Suprapubic skin (tissue), 4 donors: ENCODE measurements around the gene LIPC. TPM values are rescaled to one million over a fixed set of nuclear protein-coding genes. Genes with fewer than 3 reads are reported as not detected.

Experiments
- DNase-seq, 2 donors: peaks; one replicate each; pipeline ENCODE4 v3.0.0-alpha.2; 2019; ENCODE audit warnings: low spot score in 2 of 2
- H3K27ac ChIP-seq: fragments of 200-600 bp; sonication (generic); one replicate; pipeline ENCODE4 v1.5.1; 2019
- H3K27me3 ChIP-seq: fragments of 200-600 bp; sonication (generic); one replicate; pipeline ENCODE4 v1.5.1; 2019
- H3K36me3 ChIP-seq: fragments of 200-600 bp; sonication (generic); one replicate; pipeline ENCODE4 v1.5.1; 2019
- H3K4me1 ChIP-seq: fragments of 200-600 bp; sonication (generic); one replicate; pipeline ENCODE4 v1.5.1; 2019
- H3K4me3 ChIP-seq: fragments of 200-600 bp; sonication (generic); one replicate; pipeline ENCODE4 v1.5.1; 2019; ENCODE audit warnings: mild to moderate bottlenecking
- H3K9me3 ChIP-seq: fragments of 200-600 bp; sonication (generic); one replicate; pipeline ENCODE4 v1.5.1; 2019
- CTCF ChIP-seq, 2 donors: fragments of 200-600 bp in 1 of 2; fragments of 450-650 bp in 1 of 2; sonication (generic) in 1 of 2; IDR thresholded peaks; one replicate each; pipeline ENCODE4 v1.5.1; 2016 to 2019; ENCODE audit warnings: antibody characterized with exemption in 2 of 2, mild to moderate bottlenecking in 1 of 2, moderate library complexity in 1 of 2
- EP300 ChIP-seq: sonication (generic); formaldehyde crosslinking; IDR thresholded peaks from one replicate; pipeline ENCODE4 v1.6.1; 2017; ENCODE audit warnings: antibody characterized with exemption
- POLR2A ChIP-seq, 2 donors: fragments of 450-650 bp; IDR thresholded peaks; one replicate each; pipeline ENCODE4 v1.6.1; 2017; ENCODE audit warnings: antibody characterized with exemption in 2 of 2, mild to moderate bottlenecking in 2 of 2, moderate library complexity in 2 of 2
- POLR2AphosphoS5 ChIP-seq, 3 donors: sonication (generic); formaldehyde crosslinking; IDR thresholded peaks; one replicate each; pipeline ENCODE4 v1.6.1; 2017; ENCODE audit warnings: antibody characterized with exemption in 3 of 3
- WGBS: methylation state at CpG from one replicate; pipeline ENCODE4 v1.1.5; 2018; 5-methylcytosine and 5-hydroxymethylcytosine counted together
- total RNA-seq, 4 donors: library from RNA; depleted of rRNA; stranded (reverse); fragments of >200 nt; gene quantifications; one replicate each; pipeline ENCODE4 v1.1.0, GENCODE V29; 2016

The LIPC gene
- total RNA-seq, 4 donors from 2014 or later, result 0.26 to 0.96 TPM; not detected in 2

GRCh38 chr15:58538901-58539300 is 107.1 kb downstream of the LIPC start:
- H3K9me3 ChIP-seq, result no peaks in the 10 kb centered on the region
- 99% methylated on average over 3 of the region's 3 CpGs for WGBS
- no peaks in the 10 kb centered on the region for H3K4me1 ChIP-seq
- no peaks in the 10 kb centered on the region for H3K36me3 ChIP-seq
- no peaks in the 10 kb centered on the region for H3K27me3 ChIP-seq
- TF ChIP-seq POLR2A (IDR thresholded peaks at IDR 0.05) (no peak), POLR2AphosphoS5 (IDR thresholded peaks at IDR 0.05) (no peak), EP300 (no peak), CTCF (IDR thresholded peaks at IDR 0.05) (no peak)
- no peak overlapping the region for H3K27ac ChIP-seq
- DNase-seq, result no peak
- H3K4me3 ChIP-seq, result no peak overlapping the region

- Histone ChIP-seq H3K27ac (no peak overlapping the region), H3K27me3 (no peaks in the 10 kb centered on the region), H3K36me3 (no peaks in the 10 kb centered on the region), H3K9me3 (no peaks in the 10 kb centered on the region), H3K4me3 (no peak overlapping the region), H3K4me1 (no peaks in the 10 kb centered on the region)
- TF ChIP-seq CTCF (IDR thresholded peaks at IDR 0.05) (no peak), POLR2A (IDR thresholded peaks at IDR 0.05) (no peak), POLR2AphosphoS5 (IDR thresholded peaks at IDR 0.05) (no peak), EP300 (no peak)
- no peak for DNase-seq
- WGBS, result 41% methylated on average over 1 of the region's 1 CpG
Measured at GRCh38 chr15:58539548-58539947, 107.8 kb downstream of the LIPC start.

GRCh38 chr15:58541410-58542087 is 109.8 kb downstream of the LIPC start:
- no peaks in the 10 kb centered on the region for H3K36me3 ChIP-seq
- H3K4me1 ChIP-seq, result no peaks in the 10 kb centered on the region
- no peak for DNase-seq
- H3K4me3 ChIP-seq, result no peak overlapping the region
- WGBS, result 89% methylated on average over 22 of the region's 22 CpGs
- no peaks in the 10 kb centered on the region for H3K27me3 ChIP-seq
- no peak for TF ChIP-seq CTCF (IDR thresholded peaks at IDR 0.05)
- no peak for TF ChIP-seq POLR2A (IDR thresholded peaks at IDR 0.05)
- TF ChIP-seq POLR2AphosphoS5 (IDR thresholded peaks at IDR 0.05), result no peak
- H3K9me3 ChIP-seq, result no peaks in the 10 kb centered on the region
- no peak overlapping the region for H3K27ac ChIP-seq

- no peak overlapping the region for H3K4me3 ChIP-seq
- WGBS, result 90% methylated on average over 17 of the region's 17 CpGs
- no peak for DNase-seq
- no peaks in the 10 kb centered on the region for H3K4me1 ChIP-seq
- TF ChIP-seq POLR2AphosphoS5 (IDR thresholded peaks at IDR 0.05) (no peak), POLR2A (IDR thresholded peaks at IDR 0.05) (no peak), CTCF (IDR thresholded peaks at IDR 0.05) (no peak), EP300 (no peak)
- no peaks in the 10 kb centered on the region for H3K27me3 ChIP-seq
- H3K27ac ChIP-seq, result no peak overlapping the region
- H3K36me3 ChIP-seq, result no peaks in the 10 kb centered on the region
- H3K9me3 ChIP-seq, result no peaks in the 10 kb centered on the region
Measured at GRCh38 chr15:58543664-58544335, 112.0 kb downstream of the LIPC start.

DNA sequence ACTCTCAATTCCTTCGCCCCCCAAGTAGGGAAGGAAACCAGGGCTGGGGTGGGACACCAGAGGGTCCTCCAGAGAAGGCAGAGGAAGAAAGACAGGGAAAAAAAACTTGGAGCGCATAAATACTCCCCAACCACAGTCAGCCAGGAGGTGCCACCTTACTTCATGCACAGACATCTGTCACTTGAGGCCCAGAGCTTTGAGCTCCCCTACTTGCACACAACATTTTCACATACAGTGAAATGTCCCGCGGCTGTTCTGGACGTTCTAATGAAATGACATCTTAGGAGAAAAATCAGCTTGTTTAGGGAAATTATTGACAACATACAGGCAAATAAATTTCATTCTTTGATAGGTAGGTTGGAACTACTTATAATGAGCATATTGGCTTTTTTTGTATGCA is 113.0 kb downstream of the LIPC start:
- Histone ChIP-seq H3K4me3 (no peak overlapping the region), H3K36me3 (no peaks in the 10 kb centered on the region), H3K27ac (no peak overlapping the region), H3K27me3 (no peaks in the 10 kb centered on the region), H3K9me3 (no peaks in the 10 kb centered on the region), H3K4me1 (no peaks in the 10 kb centered on the region)
- no peak for DNase-seq
- TF ChIP-seq CTCF (IDR thresholded peaks at IDR 0.05) (no peak), POLR2AphosphoS5 (IDR thresholded peaks at IDR 0.05) (no peak), POLR2A (IDR thresholded peaks at IDR 0.05) (no peak), EP300 (no peak)
- 91% methylated on average over 5 of the region's 5 CpGs for WGBS
